Measurements from ENCODE around the gene C4orf33. TPM values are rescaled to one million over a fixed set of nuclear protein-coding genes. Genes with fewer than 3 reads are reported as not detected.

Gene C4orf33
- total RNA-seq, 4 donors from 2014 or later = 6.0 to 36.2 (median 21.9) TPM

DNA sequence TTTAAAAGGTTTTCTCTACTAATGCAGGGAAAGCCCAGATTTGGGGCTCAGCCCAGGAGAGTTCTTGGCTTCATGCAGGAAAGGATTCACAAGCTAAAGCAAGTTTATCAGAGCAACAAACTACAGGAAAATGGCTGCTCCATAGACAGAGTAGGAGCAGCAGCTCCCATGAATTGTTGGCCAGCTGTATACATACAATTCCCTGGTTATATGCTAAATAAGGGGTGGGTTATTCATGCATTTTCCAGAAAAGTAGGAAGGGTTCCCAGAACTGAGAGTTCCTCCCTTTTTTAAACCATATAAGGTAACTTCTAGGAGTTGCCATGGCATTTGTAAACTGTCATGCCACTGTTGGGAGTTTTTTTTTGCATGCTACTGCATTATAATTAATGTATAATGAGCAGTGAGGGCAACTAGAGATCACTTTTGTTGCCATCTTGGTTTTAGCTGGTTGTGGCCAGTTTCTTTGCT is 2.6 kb downstream of the C4orf33 start:
- no peaks in the 10 kb centered on the region for H3K9me3 ChIP-seq
- no peak for DNase-seq
- peaks cover 0 to 6% (median 0%) of the 10 kb centered on the region in 4 donors for H3K36me3 ChIP-seq
- H3K4me1 ChIP-seq = peaks cover 0 to 32% (median 4%) of the 10 kb centered on the region in 4 donors
- H3K4me3 ChIP-seq = no peak overlapping the region
- in situ Hi-C loops (cut with MboI; ENCODE audit: low pct_ligation_motif_present in 1 of 4, low pct_unique_long_range_greater_than_20kb in 1 of 4, low sequenced_read_pairs in 3 of 4) (loop anchor here in 1 of 4 donors (25.0 kb wide), 2 partner anchors 286 to 536 kb away; partner anchors contain the start of gene JADE1), intact Hi-C loops (cut with DNase I; ENCODE audit: low total_unique reads) (loop anchor here (10.0 kb wide), 1 partner anchor 534 kb away; no protein-coding TSS in a partner anchor)
- H3K27me3 ChIP-seq = no peaks in the 10 kb centered on the region
- H3K27ac ChIP-seq = no peak overlapping the region
- no peak for TF ChIP-seq POLR2AphosphoS5 (IDR thresholded peaks at IDR 0.05)
- TF ChIP-seq EP300 (IDR thresholded peaks at IDR 0.05; ENCODE audit: low read depth) = no peak
- TF ChIP-seq, protein P1, sequence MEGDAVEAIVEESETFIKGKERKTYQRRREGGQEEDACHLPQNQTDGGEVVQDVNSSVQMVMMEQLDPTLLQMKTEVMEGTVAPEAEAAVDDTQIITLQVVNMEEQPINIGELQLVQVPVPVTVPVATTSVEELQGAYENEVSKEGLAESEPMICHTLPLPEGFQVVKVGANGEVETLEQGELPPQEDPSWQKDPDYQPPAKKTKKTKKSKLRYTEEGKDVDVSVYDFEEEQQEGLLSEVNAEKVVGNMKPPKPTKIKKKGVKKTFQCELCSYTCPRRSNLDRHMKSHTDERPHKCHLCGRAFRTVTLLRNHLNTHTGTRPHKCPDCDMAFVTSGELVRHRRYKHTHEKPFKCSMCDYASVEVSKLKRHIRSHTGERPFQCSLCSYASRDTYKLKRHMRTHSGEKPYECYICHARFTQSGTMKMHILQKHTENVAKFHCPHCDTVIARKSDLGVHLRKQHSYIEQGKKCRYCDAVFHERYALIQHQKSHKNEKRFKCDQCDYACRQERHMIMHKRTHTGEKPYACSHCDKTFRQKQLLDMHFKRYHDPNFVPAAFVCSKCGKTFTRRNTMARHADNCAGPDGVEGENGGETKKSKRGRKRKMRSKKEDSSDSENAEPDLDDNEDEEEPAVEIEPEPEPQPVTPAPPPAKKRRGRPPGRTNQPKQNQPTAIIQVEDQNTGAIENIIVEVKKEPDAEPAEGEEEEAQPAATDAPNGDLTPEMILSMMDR (IDR thresholded peaks at IDR 0.05) = no peak
- no peak for TF ChIP-seq POLR2A (IDR thresholded peaks at IDR 0.05)

DNA sequence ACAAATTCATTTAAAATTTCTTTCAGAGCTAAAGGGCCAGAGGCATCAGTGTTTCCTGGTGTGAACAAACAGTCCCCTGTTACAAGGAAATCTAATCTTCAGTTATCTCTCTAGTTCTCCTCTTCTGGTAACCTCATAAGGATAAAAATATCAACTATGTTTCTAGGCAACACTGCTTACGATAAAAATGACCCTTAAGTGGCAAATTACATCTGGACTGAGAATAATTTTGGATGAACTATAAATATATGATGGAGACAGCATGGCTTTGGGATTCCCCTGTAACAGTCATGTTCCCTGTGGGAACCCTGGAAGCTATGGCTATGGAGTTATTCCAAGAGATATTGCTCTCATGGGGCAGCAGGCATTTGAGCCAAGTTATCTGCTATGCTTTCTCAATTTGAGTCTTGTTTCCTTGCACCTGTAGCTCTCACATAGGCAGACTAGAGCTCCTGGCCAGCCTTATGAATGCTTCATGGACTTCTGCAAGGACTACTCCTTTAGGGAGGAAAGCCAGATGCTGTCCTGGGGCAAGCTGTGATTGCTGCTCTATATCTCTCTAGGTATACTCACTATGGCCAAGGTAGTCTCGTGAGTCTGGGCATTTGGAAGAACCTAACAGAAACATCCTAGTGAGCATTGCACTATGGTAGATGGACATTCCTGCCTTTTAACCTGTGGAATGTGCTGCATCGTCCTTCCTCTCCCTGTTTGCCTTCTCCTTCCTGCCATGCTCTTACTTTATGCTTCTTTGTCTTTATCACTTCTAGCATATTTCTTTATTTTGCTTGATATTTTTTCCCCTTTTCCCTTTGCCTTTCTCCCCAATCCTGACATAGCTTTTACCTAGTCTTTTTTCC is 14.2 kb downstream of the C4orf33 start:
- Histone ChIP-seq H3K4me1 (no peaks in the 10 kb centered on the region), H3K4me3 (no peak overlapping the region), H3K27me3 (no peaks in the 10 kb centered on the region), H3K9me3 (no peaks in the 10 kb centered on the region), H3K27ac (no peak overlapping the region), H3K36me3 (peaks cover 0 to 5% (median 2%) of the 10 kb centered on the region in 4 donors)
- intact Hi-C loops (cut with DNase I; ENCODE audit: low total_unique reads) = no loop called here
- WGBS, 2 donors (ENCODE audit: low coverage in 1 of 2) = 70 to 90% methylated on average over 1 to 3 of the region's 3 CpGs
- in situ Hi-C loops (cut with MboI; ENCODE audit: low pct_ligation_motif_present in 1 of 4, low pct_unique_long_range_greater_than_20kb in 1 of 4, low sequenced_read_pairs in 3 of 4) = no loop called here
- DNase-seq = no peak
- TF ChIP-seq POLR2AphosphoS5 (IDR thresholded peaks at IDR 0.05) (no peak), EP300 (IDR thresholded peaks at IDR 0.05; ENCODE audit: low read depth) (no peak), POLR2A (IDR thresholded peaks at IDR 0.05) (no peak)
- TF ChIP-seq, protein P1 (IDR thresholded peaks at IDR 0.05) = no peak

DNA sequence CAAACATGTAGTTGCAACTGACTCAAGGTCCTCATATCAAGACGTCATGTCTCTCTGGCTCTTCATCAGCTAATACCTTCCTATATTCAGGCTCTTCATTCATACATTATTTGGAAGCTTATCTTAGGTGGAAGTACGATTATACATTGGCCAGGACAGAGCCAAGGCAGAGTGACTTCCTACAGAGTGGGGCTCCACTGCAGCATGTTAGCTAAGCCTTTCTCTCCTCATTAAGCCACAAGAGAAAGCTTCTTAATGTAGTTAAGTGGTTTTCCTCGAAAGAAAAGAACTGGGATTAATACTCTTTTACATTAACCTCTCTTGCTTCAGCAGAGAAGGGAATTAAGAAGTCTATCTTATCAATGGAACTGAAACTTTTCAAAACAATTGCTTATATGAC is 15.0 kb downstream of the C4orf33 start:
- intact Hi-C loops (cut with DNase I; ENCODE audit: low total_unique reads) (no loop called here), in situ Hi-C loops (cut with MboI; ENCODE audit: low pct_ligation_motif_present in 1 of 4, low pct_unique_long_range_greater_than_20kb in 1 of 4, low sequenced_read_pairs in 3 of 4) (no loop called here)
- TF ChIP-seq POLR2AphosphoS5 (IDR thresholded peaks at IDR 0.05) (no peak), EP300 (IDR thresholded peaks at IDR 0.05; ENCODE audit: low read depth) (no peak), POLR2A (IDR thresholded peaks at IDR 0.05) (no peak)
- TF ChIP-seq, protein P1 (IDR thresholded peaks at IDR 0.05) = no peak
- no peaks in the 10 kb centered on the region for H3K4me1 ChIP-seq
- no peak for DNase-seq
- WGBS, 2 donors (ENCODE audit: low coverage in 1 of 2) = 72 to 87% methylated on average over 3 of the region's 3 CpGs
- no peak overlapping the region for H3K4me3 ChIP-seq
- H3K36me3 ChIP-seq = peaks cover 0 to 4% (median 2%) of the 10 kb centered on the region in 4 donors
- no peaks in the 10 kb centered on the region for H3K27me3 ChIP-seq
- no peaks in the 10 kb centered on the region for H3K9me3 ChIP-seq
- H3K27ac ChIP-seq = no peak overlapping the region

DNA sequence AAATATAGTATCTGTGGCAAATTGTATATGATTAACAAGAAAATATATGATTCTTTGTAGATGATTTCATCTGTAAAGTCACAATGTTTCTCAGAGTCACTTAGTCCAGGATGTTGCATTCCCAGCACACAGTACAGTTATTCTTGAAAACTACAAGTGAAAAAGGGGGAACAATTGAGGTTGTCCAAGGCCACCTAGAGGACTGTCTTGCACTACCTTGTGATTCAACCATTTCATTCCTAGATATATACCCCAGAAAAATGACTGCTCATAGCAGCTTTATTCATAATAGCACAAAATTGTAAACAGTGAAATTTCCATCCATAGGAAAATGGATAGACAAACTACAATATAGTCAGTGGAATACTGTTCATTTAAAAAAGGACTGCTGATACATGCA is 16.0 kb downstream of the C4orf33 start:
- Histone ChIP-seq H3K4me1 (no peaks in the 10 kb centered on the region), H3K9me3 (no peaks in the 10 kb centered on the region), H3K4me3 (no peak overlapping the region), H3K27ac (no peak overlapping the region), H3K36me3 (peaks cover 0 to 4% (median 0%) of the 10 kb centered on the region in 4 donors), H3K27me3 (no peaks in the 10 kb centered on the region)
- intact Hi-C loops (cut with DNase I; ENCODE audit: low total_unique reads) (no loop called here), in situ Hi-C loops (cut with MboI; ENCODE audit: low pct_ligation_motif_present in 1 of 4, low pct_unique_long_range_greater_than_20kb in 1 of 4, low sequenced_read_pairs in 3 of 4) (no loop called here)
- no peak for DNase-seq
- TF ChIP-seq, protein P1 (IDR thresholded peaks at IDR 0.05) = no peak
- TF ChIP-seq POLR2A (IDR thresholded peaks at IDR 0.05) = no peak
- TF ChIP-seq EP300 (IDR thresholded peaks at IDR 0.05; ENCODE audit: low read depth) = no peak
- TF ChIP-seq POLR2AphosphoS5 (IDR thresholded peaks at IDR 0.05) = no peak

All from transverse colon (tissue), 4 donors.